ENCODE measurements around the gene UBQLN4.

UBQLN4 gene

GRCh38 chr1:156053768-156054499 is at the start of gene UBQLN4:
Gene UBQLN4, minus strand, starts transcription at chr1:156053798. Its CDS starts 97 bp downstream, at chr1:156053701.
- DNase-seq = peak; percentile 89

- no peak for DNase-seq
These were observed 49.3 kb upstream of the UBQLN4 start for GRCh38 chr1:156102633-156103511.

GRCh38 chr1:156101880-156102279 is 48.3 kb upstream of the UBQLN4 start:
- no peak for DNase-seq

GRCh38 chr1:156100205-156100995 is 46.8 kb upstream of the UBQLN4 start:
- no peak for DNase-seq

- no peak for DNase-seq
These were observed 45.7 kb upstream of the UBQLN4 start for GRCh38 chr1:156099282-156099681.

GRCh38 chr1:156098784-156099183 is 45.2 kb upstream of the UBQLN4 start:
- DNase-seq = no peak

- DNase-seq = no peak
These were observed 44.0 kb upstream of the UBQLN4 start for GRCh38 chr1:156097499-156098178.

- peak; percentile 93 for DNase-seq
These were observed 43.2 kb upstream of the UBQLN4 start for GRCh38 chr1:156096640-156097391.

GRCh38 chr1:156095906-156096508 is 42.4 kb upstream of the UBQLN4 start:
- no peak for DNase-seq

GRCh38 chr1:156091610-156092009 is 38.0 kb upstream of the UBQLN4 start:
- no peak for DNase-seq

GRCh38 chr1:156090840-156091188 is 37.2 kb upstream of the UBQLN4 start:
- peak; percentile 90 for DNase-seq

- DNase-seq = no peak
These were observed 36.7 kb upstream of the UBQLN4 start for GRCh38 chr1:156090138-156090839.

GRCh38 chr1:156089704-156090103 is 36.1 kb upstream of the UBQLN4 start:
- no peak for DNase-seq

- no peak for DNase-seq
These were observed 32.7 kb upstream of the UBQLN4 start for GRCh38 chr1:156086256-156086662.

GRCh38 chr1:156083800-156084790 is 30.5 kb upstream of the UBQLN4 start:
- no peak for DNase-seq

- DNase-seq = peak; percentile 65
These were observed 28.9 kb upstream of the UBQLN4 start, which contains the start of gene MEX3A for GRCh38 chr1:156082309-156083091. Gene MEX3A, minus strand, starts transcription at chr1:156082465. Its CDS starts 467 bp downstream, at chr1:156081998.

- DNase-seq = no peak
These were observed 28.3 kb upstream of the UBQLN4 start for GRCh38 chr1:156081917-156082308.

GRCh38 chr1:156081180-156081916 is 27.8 kb upstream of the UBQLN4 start:
- no peak for DNase-seq
